K562 (cell line): Measurements from ENCODE around the gene BAG1. TPM values are rescaled to one million over a fixed set of nuclear protein-coding genes. Genes with fewer than 3 reads are reported as not detected.

Experiments used
- ATAC-seq: fragments of 200-7000 bp; cut with Tn5 transposase; 3 replicates; pipeline ENCODE4 v1.9.1; 2020; ENCODE audit warnings: moderate library complexity
- BruUV-seq: library from RNA; stranded (reverse); fragments of 400-500 nt; replicated peaks from 2 replicates; lab custom pipeline; 2021; lab: Mats Ljungman, UMichigan
- CTCF ChIA-PET: fragments of 300-600 bp; formaldehyde crosslinking; extraction: SDS; loops from one replicate; lab custom pipeline; 2021; ENCODE audit warnings: low intra/inter-chr PET ratio; lab: Yijun Ruan, JAX
- POLR2A ChIA-PET: fragments of 300-600, 350-650 bp; sonication (Branson Sonifier 250); formaldehyde crosslinking; extraction: SDS; loops from one replicate; lab custom pipeline; 2021; ENCODE audit warnings: antibody characterized with exemption, inconsistent platforms; lab: Yijun Ruan, JAX
- DNase-seq, 4 experiments: peaks; one replicate each; pipeline versions ENCODE4 v3.0.0 to v3.0.0-alpha.2; 2011 to 2018; ENCODE audit warnings: low spot score in 3 of 4, mixed read lengths in 3 of 4; ENCODE audit errors: extremely low read depth in 1 of 4
- FAIRE-seq: peaks from 2 replicates; lab custom pipeline; 2011; peaks lifted over from hg19 to GRCh38; lab: Jason Lieb, UNC
- H2AFZ ChIP-seq: 2 replicates; pipeline ENCODE4 v1.6.0; 2011; ENCODE audit warnings: low read depth, low read length, control low read depth, inconsistent platforms
- H3K27ac ChIP-seq: fragments of 200-600 bp; 3 replicates; pipeline ENCODE4 v1.8.0; 2011; ENCODE audit warnings: low read depth, mild to moderate bottlenecking, control low read depth, inconsistent platforms, low read length, moderate library complexity, mixed read lengths; ENCODE audit errors: extremely low read depth
- H3K27me3 ChIP-seq, 2 experiments: fragments of 300-600 bp in 1 of 2; 2 replicates in 1 of 2; 3 replicates in 1 of 2; pipeline versions ENCODE4 v1.6.0 to v1.8.0; 2011; ENCODE audit warnings: inconsistent platforms in 2 of 2, low read length in 2 of 2, mild to moderate bottlenecking in 1 of 2, mixed read lengths in 1 of 2, moderate library complexity in 1 of 2; ENCODE audit not compliant: control insufficient read depth in 2 of 2, insufficient read depth in 2 of 2
- H3K36me3 ChIP-seq: fragments of 300-600 bp; 3 replicates; pipeline ENCODE4 v1.8.0; 2011; ENCODE audit warnings: mild to moderate bottlenecking, low read length, inconsistent platforms; ENCODE audit not compliant: control insufficient read depth, insufficient read depth
- H3K4me1 ChIP-seq, 2 experiments: fragments of 200-600 bp in 1 of 2; replicated peaks in 1 of 2; 2 replicates in 1 of 2; 3 replicates in 1 of 2; pipeline versions ENCODE4 v1.5.1 to v1.8.0; 2011; ENCODE audit warnings: inconsistent platforms in 2 of 2, low read length in 2 of 2, mild to moderate bottlenecking in 1 of 2, mixed read lengths in 1 of 2, moderate library complexity in 1 of 2; ENCODE audit not compliant: control insufficient read depth in 2 of 2, insufficient read depth in 2 of 2
- H3K4me2 ChIP-seq: 2 replicates; pipeline ENCODE4 v1.6.1; 2011; ENCODE audit warnings: low read length, control low read depth, inconsistent platforms, mixed read lengths; ENCODE audit not compliant: insufficient read depth
- H3K4me3 ChIP-seq: fragments of 200-600 bp; sonication (generic), shearing (Covaris generic); 2 replicates; pipeline ENCODE4 v1.5.1; 2016; ENCODE audit warnings: control low read depth, inconsistent platforms
- H3K79me2 ChIP-seq: fragments of 200-600 bp; 3 replicates; pipeline ENCODE4 v1.8.0; 2011; ENCODE audit warnings: low read length, inconsistent platforms; ENCODE audit not compliant: control insufficient read depth, insufficient read depth
- H3K9ac ChIP-seq, 2 experiments: 2 replicates each; pipeline versions ENCODE4 v1.6.0 to v1.6.1; 2011; ENCODE audit warnings: low read depth in 2 of 2, low read length in 2 of 2, control low read depth in 1 of 2, inconsistent platforms in 1 of 2, mild to moderate bottlenecking in 1 of 2, mixed read lengths in 1 of 2; ENCODE audit not compliant: insufficient read depth in 1 of 2
- H3K9me1 ChIP-seq: one replicate; pipeline ENCODE4 v1.6.0; 2011; ENCODE audit warnings: inconsistent platforms, mild to moderate bottlenecking, low read length, moderate library complexity; ENCODE audit not compliant: control insufficient read depth, insufficient read depth
- H3K9me3 ChIP-seq: replicated peaks from 2 replicates; pipeline ENCODE4 v1.5.1; 2011; ENCODE audit warnings: low read depth, low read length, inconsistent platforms; ENCODE audit not compliant: control insufficient read depth, insufficient read depth
- H4K20me1 ChIP-seq: replicated peaks from 2 replicates; pipeline ENCODE4 v1.6.1; 2011; ENCODE audit warnings: low read length, inconsistent platforms, mixed read lengths; ENCODE audit not compliant: control insufficient read depth, insufficient read depth
- ARID3B ChIP-seq: fragments of 250-450 bp; sonication (Bioruptor Pico); IDR thresholded peaks from 2 replicates; pipeline ENCODE4 v1.4.0; 2020; ENCODE audit warnings: borderline replicate concordance
- ESRRA ChIP-seq: fragments of 450-650 bp; IDR thresholded peaks from 2 replicates; pipeline ENCODE4 v1.6.1; 2014; ENCODE audit warnings: low read depth, mild to moderate bottlenecking, moderate library complexity, borderline replicate concordance
- HDAC8 ChIP-seq: fragments of 450-650 bp; IDR thresholded peaks from 2 replicates; pipeline ENCODE4 v1.6.1; 2016; ENCODE audit warnings: mild to moderate bottlenecking, missing genetic modification characterization, moderate library complexity, missing compliant biosample characterization
- MNT ChIP-seq, 2 experiments: fragments of 450-650 bp; conservative IDR thresholded peaks; 2 replicates each; pipeline ENCODE4 v1.6.1; 2017; ENCODE audit warnings: mild to moderate bottlenecking in 2 of 2, moderate library complexity in 2 of 2
- MXI1 ChIP-seq: IDR thresholded peaks from 2 replicates; pipeline ENCODE4 v1.6.1; 2011; ENCODE audit warnings: low read depth, mild to moderate bottlenecking, improper control_type of control experiment, low read length
- SIN3A ChIP-seq, 2 experiments: fragments of 150-350 bp in 1 of 2; IDR thresholded peaks; 2 replicates each; pipeline ENCODE4 v1.6.1; 2011 to 2016; ENCODE audit warnings: borderline replicate concordance in 2 of 2, low read depth in 2 of 2, low read length in 2 of 2, mild to moderate bottlenecking in 2 of 2, moderate library complexity in 2 of 2; ENCODE audit not compliant: control insufficient read depth in 1 of 2
- TAF15 ChIP-seq: fragments of 200-400 bp; formaldehyde crosslinking; IDR thresholded peaks from 2 replicates; pipeline ENCODE4 v1.6.1; 2017; ENCODE audit warnings: mild to moderate bottlenecking, low read depth, low read length, moderate library complexity
- TGIF2 ChIP-seq: sonication (generic); formaldehyde crosslinking; IDR thresholded peaks from 2 replicates; pipeline ENCODE4 v1.8.1; 2022; ENCODE audit warnings: mild to moderate bottlenecking, missing genetic modification reagents, moderate library complexity
- TOE1 ChIP-seq, 2 experiments: fragments of 450-650 bp in 1 of 2; sonication (generic) in 1 of 2; formaldehyde crosslinking in 1 of 2; IDR thresholded peaks; 2 replicates each; pipeline versions ENCODE4 v1.7.1 to v1.8.0; 2016 to 2022; ENCODE audit warnings: borderline replicate concordance in 2 of 2, mild to moderate bottlenecking in 2 of 2, antibody characterized with exemption in 1 of 2, inconsistent platforms in 1 of 2, low read depth in 1 of 2, missing genetic modification reagents in 1 of 2, moderate library complexity in 1 of 2
- YY1 ChIP-seq, 3 experiments: IDR thresholded peaks; 2 replicates each; pipeline ENCODE4 v1.6.1; 2011; ENCODE audit warnings: low read length in 2 of 3, mild to moderate bottlenecking in 2 of 3, moderate library complexity in 2 of 3, borderline replicate concordance in 1 of 3, control low read depth in 1 of 3, low read depth in 1 of 3; ENCODE audit not compliant: insufficient read depth in 3 of 3, insufficient replicate concordance in 2 of 3, control insufficient read depth in 1 of 3, insufficient read length in 1 of 3; ENCODE audit errors: extremely low read depth in 1 of 3
- ZNF224 ChIP-seq: sonication (generic); formaldehyde crosslinking; IDR thresholded peaks from 2 replicates; pipeline ENCODE4 v1.8.0; 2022; ENCODE audit warnings: mild to moderate bottlenecking, missing genetic modification reagents
- WGBS: fragments of 100-300 bp; shearing (Covaris generic); methylation state at CpG from one replicate; pipeline ENCODE4 v1.1.6; 2016; ENCODE audit warnings: low coverage, mixed read lengths; ENCODE audit not compliant: insufficient coverage; ENCODE audit errors: missing lambda C conversion rate; 5-methylcytosine and 5-hydroxymethylcytosine counted together
- in situ Hi-C: fragments of 300-500 bp; cut with MboI; formaldehyde crosslinking; loops from 4 replicates; pipeline ENCODE4 v1.15.0; 2018; ENCODE audit warnings: inconsistent platforms, mixed read lengths
- intact Hi-C: fragments of 100-400 bp; cut with micrococcal nuclease; formaldehyde crosslinking; loops from 2 replicates; pipeline ENCODE4 v1.14.2; 2022
- polyA plus RNA-seq, 8 experiments: library from polyadenylated mRNA; depleted of rRNA in 4 of 8; stranded (reverse) in 5 of 8; unstranded in 3 of 8; fragments of >200 nt; fragmentation: Nextera tagmentation in 2 of 8; fragmentation: Illumina TruSeq in 1 of 8; extraction: Ambion mirVana in 2 of 8; extraction: Trizol in 1 of 8; gene quantifications; 2 replicates each; pipeline versions ENCODE4 v1.2.1 to v1.2.3, GENCODE V29; 2011 to 2014; ENCODE audit warnings: inconsistent platforms in 1 of 8, missing spikeins in 1 of 8
- total RNA-seq, 7 experiments: library from RNA; depleted of rRNA in 6 of 7; stranded (reverse); fragments of >200 nt in 6 of 7; fragmentation: Illumina TruSeq in 2 of 7; extraction: Trizol in 2 of 7; gene quantifications; 2 replicates each; pipeline versions ENCODE4 v1.2.1 to v1.2.3, GENCODE V29; 2011 to 2021; ENCODE audit warnings: low replicate concordance in 1 of 7
- TF ChIP-seq, protein P1 (sequence below): fragments of 450-650 bp; formaldehyde crosslinking; IDR thresholded peaks from 2 replicates; pipeline ENCODE4 v1.4.0; 2020; ENCODE audit warnings: mild to moderate bottlenecking, mixed read lengths

The BAG1 gene
- total and polyA plus RNA-seq, 9 of the 15 experiments (the other 6 are each of a cell fraction or from before 2014, with no cell fraction given): 9.7 to 106 (median 56.9) TPM

GRCh38 chr9:33264003-33264472, 470 bp downstream of the BAG1 start:
- intact Hi-C loops: loop anchor here (1.0 kb wide), 1 partner anchor 26 kb away; the partner anchor contains the start of gene NFX1
- no peak for TF ChIP-seq HDAC8 (tag)
- TF ChIP-seq ESRRA: peak; percentile 52
- peak in 2 of 3 experiments; percentile 22 to 65 for TF ChIP-seq YY1 (IDR thresholded peaks at IDR 0.05; ENCODE audit: borderline replicate concordance in 1 of 3, control insufficient read depth in 1 of 3, extremely low read depth in 1 of 3, insufficient read depth in 3 of 3, insufficient read length in 1 of 3, insufficient replicate concordance in 2 of 3, low read depth in 1 of 3, low read length in 2 of 3)
- no peak for TF ChIP-seq TAF15
- TF ChIP-seq TOE1 (IDR thresholded peaks at IDR 0.05; ENCODE audit: borderline replicate concordance): peak; percentile 67
- no peak for TF ChIP-seq TOE1 (CRISPR knock-in tag; IDR thresholded peaks at IDR 0.05; ENCODE audit: borderline replicate concordance, low read depth)
- TF ChIP-seq, protein P1, sequence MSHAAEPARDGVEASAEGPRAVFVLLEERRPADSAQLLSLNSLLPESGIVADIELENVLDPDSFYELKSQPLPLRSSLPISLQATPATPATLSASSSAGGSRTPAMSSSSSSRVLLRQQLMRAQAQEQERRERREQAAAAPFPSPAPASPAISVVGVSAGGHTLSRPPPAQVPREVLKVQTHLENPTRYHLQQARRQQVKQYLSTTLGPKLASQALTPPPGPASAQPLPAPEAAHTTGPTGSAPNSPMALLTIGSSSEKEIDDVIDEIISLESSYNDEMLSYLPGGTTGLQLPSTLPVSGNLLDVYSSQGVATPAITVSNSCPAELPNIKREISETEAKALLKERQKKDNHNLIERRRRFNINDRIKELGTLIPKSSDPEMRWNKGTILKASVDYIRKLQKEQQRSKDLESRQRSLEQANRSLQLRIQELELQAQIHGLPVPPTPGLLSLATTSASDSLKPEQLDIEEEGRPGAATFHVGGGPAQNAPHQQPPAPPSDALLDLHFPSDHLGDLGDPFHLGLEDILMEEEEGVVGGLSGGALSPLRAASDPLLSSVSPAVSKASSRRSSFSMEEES (CRISPR knock-in tag): peak; percentile 56
- 0 out of 2 replicates have a peak, but pooled peaks have one; percentile 46 for TF ChIP-seq TGIF2
- 0 out of 4 replicates have a peak, but pooled peaks of 1 of the 2 experiments have one; percentile 12 for TF ChIP-seq SIN3A (IDR thresholded peaks at IDR 0.05; ENCODE audit: borderline replicate concordance in 2 of 2, control insufficient read depth in 1 of 2, low read depth in 2 of 2, low read length in 2 of 2)
- no peak for TF ChIP-seq ARID3B (CRISPR knock-in tag)
- TF ChIP-seq ZNF224 (CRISPR knock-in tag): 0 out of 2 replicates have a peak, but pooled peaks have one; percentile 32
- 0 out of 2 replicates have a peak, but pooled peaks have one; percentile 24 for TF ChIP-seq MXI1
- TF ChIP-seq MNT (conservative IDR thresholded peaks at IDR 0.05): peak; percentile 31 to 76

More at GRCh38 chr9:33264003-33264472, 470 bp downstream of the BAG1 start:
- DNase-seq (peak in 1 of 4 experiments; percentile 49), ATAC-seq (peak; percentile 21), FAIRE-seq (no peak)
- no peaks in the 10 kb centered on the region for H3K27me3 ChIP-seq
- in situ Hi-C loops: no loop called here
- H3K9ac ChIP-seq: peak overlapping the region; percentile 96 to 100
- H3K27ac ChIP-seq: peak overlapping the region; percentile 94
- CTCF ChIA-PET: no interaction called here
- peak overlapping the region; percentile 80 for H3K4me3 ChIP-seq
- peaks cover 5 to 28% of the 10 kb centered on the region in 2 experiments; a peak in 3 of 5 replicates for H3K4me1 ChIP-seq
- POLR2A ChIA-PET: interaction anchor here (0.6 to 2.5 kb wide), 5 partner anchors 10 to 239 kb away, joined by 3 to 23 read pairs (median 4); partner anchors contain the start of gene DNAJA1
- H3K9me1 ChIP-seq: no peaks in the 10 kb centered on the region
- H4K20me1 ChIP-seq: no peaks in the 10 kb centered on the region
- TSS peak; percentile 39 for BruUV-seq
- peaks cover 69% of the 10 kb centered on the region for H3K79me2 ChIP-seq
- H3K9me3 ChIP-seq: no peaks in the 10 kb centered on the region
- H3K36me3 ChIP-seq: peaks cover 64% of the 10 kb centered on the region
- H3K4me2 ChIP-seq: peak overlapping the region; percentile 89
- H2AFZ ChIP-seq: peak overlapping the region; percentile 72
- 0% methylated on average over 28 of the region's 37 CpGs for WGBS
